Pancreas (tissue), 10 donors: ENCODE measurements around the gene HMGCS2. TPM values are rescaled to one million over a fixed set of nuclear protein-coding genes. Genes with fewer than 3 reads are reported as not detected.

Source experiments
- ATAC-seq, 4 donors: fragments of 200-7000 bp; cut with Tn5 transposase; one replicate each; pipeline versions ENCODE4 v1.8.0 to v1.9.1; 2020; ENCODE audit warnings: mild to moderate bottlenecking in 4 of 4, moderate library complexity in 4 of 4
- DNase-seq, 6 donors: peaks; one replicate each; pipeline ENCODE4 v3.0.0-alpha.2; 2020
- FAIRE-seq: peaks from 2 replicates; lab custom pipeline; 2012; peaks lifted over from hg19 to GRCh38; lab: Jason Lieb, UNC
- H3K27ac ChIP-seq, 4 donors: fragments of 200-600 bp; sonication (generic); 1 replicate in 3 of 4; 2 replicates in 1 of 4; pipeline versions ENCODE4 v1.5.0 to v1.8.0; 2020
- H3K27me3 ChIP-seq, 4 donors: fragments of 200-600 bp; one replicate each; pipeline ENCODE4 v1.8.0; 2021
- H3K36me3 ChIP-seq, 3 donors: fragments of 200-600 bp; sonication (generic) in 1 of 3; one replicate each; pipeline versions ENCODE4 v1.5.0 to v1.8.0; 2020 to 2021
- H3K4me1 ChIP-seq, 3 donors: fragments of 200-600 bp; one replicate each; pipeline ENCODE4 v1.8.0; 2021
- H3K4me3 ChIP-seq, 4 donors: fragments of 200-600 bp; sonication (generic) in 2 of 4; one replicate each; pipeline versions ENCODE4 v1.5.0 to v1.8.0; 2020 to 2021
- H3K9me3 ChIP-seq, 4 donors: fragments of 200-600 bp; one replicate each; pipeline ENCODE4 v1.8.0; 2021
- CTCF ChIP-seq, 4 donors: fragments of 200-600 bp; sonication (generic) in 3 of 4; IDR thresholded peaks; one replicate each; pipeline versions ENCODE4 v1.5.0 to v1.8.0; 2021; ENCODE audit warnings: antibody characterized with exemption in 4 of 4
- WGBS, 2 donors: extraction: QIAGEN DNeasy Blood & Tissue Kit; methylation state at CpG; one replicate each; pipeline ENCODE4 v1.1.7; 2013; 5-methylcytosine and 5-hydroxymethylcytosine counted together
- intact Hi-C, 3 donors: fragments of 100-400 bp; cut with DNase I; formaldehyde crosslinking; loops; one replicate each; pipeline versions ENCODE4 v1.11.1 to v1.14.2; 2022
- polyA plus RNA-seq, 2 donors: library from polyadenylated mRNA; stranded (reverse); fragments of 200-250 nt; gene quantifications; one replicate each; pipeline ENCODE4 v1.2.3, GENCODE V29; 2013
- total RNA-seq, 6 donors: library from RNA; stranded (reverse); fragmentation: NEBNext Ultra II Directional in 4 of 6; extraction: Animal tissue kit (Norgen Biotek cat#: 25700) in 4 of 6; gene quantifications; one replicate each; pipeline versions ENCODE4 v1.2.1 to v1.2.4, GENCODE V29; 2021 to 2023
- donor health status: healthy with polysubstance abuse.
- donor health status: DM: no; HTN: no; CAD: no; lungs with moderate emphysema.
- donor health status: DM: no; HTN: no; CAD: no.
- donor health status: control.
- donor health status: control.
- donor health status: Bipolar disorder and iron deficiency.
- donor health status: DM: yes; HTN: yes; CAD: no.
- donor health status: DM: no; HTN: no; CAD: no.
- donor health status: DM: no; HTN: no; CAD: no.
- donor health status: DM: yes; HTN: yes; CAD: no.

The HMGCS2 gene
- total and polyA plus RNA-seq, 8 donors, result 0.23 to 32.2 (median 0.66) TPM; not detected in 2

GRCh38 chr1:119725626-119726025, 43.1 kb downstream of the HMGCS2 start:
- H3K9me3 ChIP-seq, result no peaks in the 10 kb centered on the region
- no peaks in the 10 kb centered on the region for H3K27me3 ChIP-seq
- FAIRE-seq, result no peak
- H3K4me1 ChIP-seq, result peaks cover 7 to 17% (median 12%) of the 10 kb centered on the region in 3 donors
- no peak overlapping the region for H3K4me3 ChIP-seq
- no peak for TF ChIP-seq CTCF (IDR thresholded peaks at IDR 0.05)
- 87 to 94% methylated on average over 5 of the region's 5 CpGs for WGBS, 2 donors
- H3K27ac ChIP-seq, result no peak overlapping the region
- intact Hi-C loops, result no loop called here
- no peak for ATAC-seq
- no peak for DNase-seq
- H3K36me3 ChIP-seq, result peaks cover 0 to 46% (median 18%) of the 10 kb centered on the region in 3 donors

- Histone ChIP-seq H3K27me3 (no peaks in the 10 kb centered on the region), H3K4me1 (peaks cover 12 to 22% (median 17%) of the 10 kb centered on the region in 3 donors), H3K36me3 (peaks cover 0 to 42% (median 10%) of the 10 kb centered on the region in 3 donors), H3K4me3 (no peak overlapping the region), H3K9me3 (no peaks in the 10 kb centered on the region), H3K27ac (no peak overlapping the region)
- 91 to 93% methylated on average over 8 of the region's 8 CpGs for WGBS, 2 donors
- intact Hi-C loops, result no loop called here
- TF ChIP-seq CTCF (IDR thresholded peaks at IDR 0.05), result no peak
- DNase-seq, result no peak
- no peak for FAIRE-seq
- no peak for ATAC-seq
Measured at GRCh38 chr1:119724611-119725218, 44.0 kb downstream of the HMGCS2 start.

GRCh38 chr1:119721896-119722295, 46.8 kb downstream of the HMGCS2 start:
- Histone ChIP-seq H3K4me3 (no peak overlapping the region), H3K4me1 (peaks cover 27 to 42% (median 40%) of the 10 kb centered on the region in 3 donors), H3K36me3 (peaks cover 0 to 21% (median 4%) of the 10 kb centered on the region in 3 donors), H3K9me3 (no peaks in the 10 kb centered on the region), H3K27me3 (no peaks in the 10 kb centered on the region), H3K27ac (peak overlapping the region; percentile 27 to 55 (median 44))
- intact Hi-C loops, result no loop called here
- 41 to 60% methylated on average over 5 of the region's 5 CpGs for WGBS, 2 donors
- FAIRE-seq (no peak), ATAC-seq (peak in 1 of 4 donors; percentile 25), DNase-seq (no peak)
- TF ChIP-seq CTCF (IDR thresholded peaks at IDR 0.05), result no peak

- ATAC-seq, result peak; percentile 67 to 77 (median 70)
- no peak overlapping the region for H3K4me3 ChIP-seq
- no peaks in the 10 kb centered on the region for H3K27me3 ChIP-seq
- intact Hi-C loops, result no loop called here
- 60 to 63% methylated on average over 11 of the region's 11 CpGs for WGBS, 2 donors
- peaks cover 0 to 17% (median 0%) of the 10 kb centered on the region in 3 donors for H3K36me3 ChIP-seq
- DNase-seq, result peak in 5 of 6 donors; percentile 49 to 78 (median 69)
- FAIRE-seq, result no peak
- peak overlapping the region in 3 of 4 donors; percentile 13 to 69 (median 19) for H3K27ac ChIP-seq
- no peaks in the 10 kb centered on the region for H3K9me3 ChIP-seq
- H3K4me1 ChIP-seq, result peaks cover 27 to 52% (median 44%) of the 10 kb centered on the region in 3 donors
- TF ChIP-seq CTCF (IDR thresholded peaks at IDR 0.05), result no peak
Measured at GRCh38 chr1:119720866-119721440, 47.8 kb downstream of the HMGCS2 start.

- Histone ChIP-seq H3K36me3 (peaks cover 0 to 10% (median 0%) of the 10 kb centered on the region in 3 donors), H3K27ac (peak overlapping the region in 3 of 4 donors; percentile 13 to 75 (median 58)), H3K4me3 (no peak overlapping the region), H3K27me3 (no peaks in the 10 kb centered on the region), H3K4me1 (peaks cover 31 to 70% (median 63%) of the 10 kb centered on the region in 3 donors), H3K9me3 (no peaks in the 10 kb centered on the region)
- TF ChIP-seq CTCF (IDR thresholded peaks at IDR 0.05), result no peak
- intact Hi-C loops, result no loop called here
- FAIRE-seq (no peak), DNase-seq (peak in 3 of 6 donors; percentile 48 to 65 (median 55)), ATAC-seq (peak; percentile 38 to 76 (median 68))
- WGBS, 2 donors, result 16 to 20% methylated on average over 3 of the region's 3 CpGs
Measured at GRCh38 chr1:119718972-119719371, 49.7 kb downstream of the HMGCS2 start.
